Measurements from ENCODE around the gene RPS27. TPM values are rescaled to one million over a fixed set of nuclear protein-coding genes. Genes with fewer than 3 reads are reported as not detected.
"Not testable (repeated sequence)": the region's sequence is repeated elsewhere in the genome, so short reads cannot be mapped to it uniquely, and the experiment has no call there.

RPS27 gene
- polyA plus RNA-seq, 4 donors, result 2,624 to 3,625 (median 3,072) TPM

GRCh38 chr1:153960206-153960605 is 30.4 kb upstream of the RPS27 start:
- no peak for DNase-seq (ENCODE audit: low read depth in 4 of 4, low spot score in 2 of 4)

GRCh38 chr1:153961421-153961820 is 29.1 kb upstream of the RPS27 start:
- no peak for DNase-seq (ENCODE audit: low read depth in 4 of 4, low spot score in 2 of 4)

- DNase-seq (ENCODE audit: low read depth in 4 of 4, low spot score in 2 of 4), result no peak
These were observed 28.2 kb upstream of the RPS27 start for GRCh38 chr1:153962088-153963029.

- DNase-seq (ENCODE audit: low read depth in 4 of 4, low spot score in 2 of 4), result peak in 3 of 4 donors; percentile 95 to 97 (median 97)
These were observed 27.3 kb upstream of the RPS27 start, which contains the start of gene SLC39A1 for GRCh38 chr1:153963030-153963849. Gene SLC39A1 (minus strand): TSS chr1:153963537. CDS start chr1:153962715, 822 bp downstream.

- no peak for DNase-seq (ENCODE audit: low read depth in 4 of 4, low spot score in 2 of 4)
These were observed 26.7 kb upstream of the RPS27 start for GRCh38 chr1:153963850-153964331.

- DNase-seq (ENCODE audit: low read depth in 4 of 4, low spot score in 2 of 4), result peak; percentile 89 to 97 (median 92)
These were observed 23.2 kb upstream of the RPS27 start, which contains the start of gene CREB3L4 for GRCh38 chr1:153967107-153967999. Gene CREB3L4 (plus strand): TSS chr1:153967902. CDS start chr1:153968526, 624 bp downstream.

GRCh38 chr1:153968000-153968363 is 22.6 kb upstream of the RPS27 start:
- no peak for DNase-seq (ENCODE audit: low read depth in 4 of 4, low spot score in 2 of 4)

- peak in 1 of 4 donors; percentile 16 for DNase-seq (ENCODE audit: low read depth in 4 of 4, low spot score in 2 of 4)
These were observed 22.2 kb upstream of the RPS27 start for GRCh38 chr1:153968408-153968807.

- no peak for DNase-seq (ENCODE audit: low read depth in 4 of 4, low spot score in 2 of 4)
These were observed 21.6 kb upstream of the RPS27 start for GRCh38 chr1:153968972-153969371.

- DNase-seq (ENCODE audit: low read depth in 4 of 4, low spot score in 2 of 4), result no peak
These were observed 20.2 kb upstream of the RPS27 start for GRCh38 chr1:153970346-153970745.

- DNase-seq (ENCODE audit: low read depth in 4 of 4, low spot score in 2 of 4), result no peak
These were observed 17.5 kb upstream of the RPS27 start for GRCh38 chr1:153973071-153973470.

- no peak for DNase-seq (ENCODE audit: low read depth in 4 of 4, low spot score in 2 of 4)
These were observed 17.0 kb upstream of the RPS27 start for GRCh38 chr1:153973525-153973924.

- no peak for DNase-seq (ENCODE audit: low read depth in 4 of 4, low spot score in 2 of 4)
These were observed 13.7 kb upstream of the RPS27 start for GRCh38 chr1:153976819-153977249.

GRCh38 chr1:153977250-153978240 is 13.0 kb upstream of the RPS27 start, which contains the start of gene JTB:
Gene JTB (minus strand): TSS chr1:153977674. CDS start chr1:153977252, 422 bp downstream.
- peak in 1 of 4 donors; percentile 84 for DNase-seq (ENCODE audit: low read depth in 4 of 4, low spot score in 2 of 4)

GRCh38 chr1:153978274-153978909 is 12.2 kb upstream of the RPS27 start:
- no peak for DNase-seq (ENCODE audit: low read depth in 4 of 4, low spot score in 2 of 4)

- DNase-seq (ENCODE audit: low read depth in 4 of 4, low spot score in 2 of 4), result not testable (repeated sequence)
These were observed 11.5 kb upstream of the RPS27 start for GRCh38 chr1:153979091-153979490.

GRCh38 chr1:153981735-153982134 is 8.8 kb upstream of the RPS27 start:
- DNase-seq (ENCODE audit: low read depth in 4 of 4, low spot score in 2 of 4), result not testable (repeated sequence)
